ENCODE results near the gene CCL16.
"Not testable (repeated sequence)": the region's sequence is repeated elsewhere in the genome, so short reads cannot be mapped to it uniquely, and the experiment has no call there.

CCL16 gene

GRCh38 chr17:36001110-36001771 is 19.9 kb upstream of the CCL16 start, which contains the start of gene CCL15:
TSS of gene CCL15 (minus strand) at chr17:36001553. CDS start at chr17:36001492, 61 bp downstream.
- DNase-seq (ENCODE audit: low read depth) = no peak
- TF ChIP-seq CTCF (conservative IDR thresholded peaks at IDR 0.05; ENCODE audit: low read depth, low read length) = no peak
- H3K4me3 ChIP-seq (ENCODE audit: low read length) = no peak within 1 kb of the TSS

GRCh38 chr17:36000732-36001109 is 19.4 kb upstream of the CCL16 start:
- no peak for TF ChIP-seq CTCF (conservative IDR thresholded peaks at IDR 0.05; ENCODE audit: low read depth, low read length)
- no peak overlapping the region for H3K4me3 ChIP-seq (ENCODE audit: low read length)
- DNase-seq (ENCODE audit: low read depth) = no peak

DNA sequence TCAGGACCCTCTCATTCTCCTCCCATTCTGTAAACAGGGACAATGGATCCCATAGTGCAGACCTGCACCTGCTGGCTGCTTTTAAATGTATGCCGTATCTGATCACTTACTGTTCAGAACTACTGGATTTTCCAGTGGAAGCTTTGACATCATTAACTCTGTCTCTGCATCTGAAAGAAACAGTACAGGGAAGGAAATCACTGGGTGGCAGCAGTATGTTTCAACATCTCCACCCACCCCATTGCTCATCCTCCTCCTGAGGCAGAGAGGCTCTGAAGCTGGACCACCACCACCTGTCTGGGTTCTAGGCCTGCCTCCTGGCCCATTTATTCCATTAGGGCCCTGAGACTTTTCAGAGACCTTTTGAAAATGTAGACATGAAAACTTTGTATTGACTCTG is 17.5 kb upstream of the CCL16 start:
- H3K4me3 ChIP-seq (ENCODE audit: low read length) = no peak overlapping the region
- DNase-seq (ENCODE audit: low read depth) = no peak
- TF ChIP-seq CTCF (conservative IDR thresholded peaks at IDR 0.05; ENCODE audit: low read depth, low read length) = no peak

DNA sequence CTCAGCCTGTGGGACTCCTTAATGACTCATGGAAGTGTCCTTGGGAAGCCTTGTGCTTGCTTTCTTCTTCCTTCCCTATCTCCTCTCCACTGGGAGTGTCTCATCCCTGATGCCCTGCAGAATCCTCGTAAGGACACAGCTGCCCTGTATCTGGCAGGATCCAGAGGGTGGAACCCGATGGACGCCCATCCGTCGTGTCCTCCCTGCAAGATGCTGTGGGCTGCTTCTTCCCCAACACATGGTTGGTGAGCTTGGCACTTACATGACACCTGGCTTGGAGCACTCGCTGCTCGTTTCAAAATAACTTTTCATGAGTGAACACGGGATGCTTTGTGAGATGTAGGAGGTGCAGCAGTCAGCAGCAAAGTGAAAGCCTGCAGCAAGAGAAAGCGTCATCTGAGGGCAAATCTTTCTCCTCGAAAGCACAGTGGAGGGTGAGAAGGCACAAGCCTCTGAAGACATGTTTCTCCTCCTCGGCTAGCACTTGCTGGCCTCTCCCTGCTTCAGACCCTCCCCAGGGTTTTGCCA is 16.8 kb upstream of the CCL16 start:
- H3K4me3 ChIP-seq (ENCODE audit: low read length) = no peak overlapping the region
- no peak for TF ChIP-seq CTCF (conservative IDR thresholded peaks at IDR 0.05; ENCODE audit: low read depth, low read length)
- no peak for DNase-seq (ENCODE audit: low read depth)

DNA sequence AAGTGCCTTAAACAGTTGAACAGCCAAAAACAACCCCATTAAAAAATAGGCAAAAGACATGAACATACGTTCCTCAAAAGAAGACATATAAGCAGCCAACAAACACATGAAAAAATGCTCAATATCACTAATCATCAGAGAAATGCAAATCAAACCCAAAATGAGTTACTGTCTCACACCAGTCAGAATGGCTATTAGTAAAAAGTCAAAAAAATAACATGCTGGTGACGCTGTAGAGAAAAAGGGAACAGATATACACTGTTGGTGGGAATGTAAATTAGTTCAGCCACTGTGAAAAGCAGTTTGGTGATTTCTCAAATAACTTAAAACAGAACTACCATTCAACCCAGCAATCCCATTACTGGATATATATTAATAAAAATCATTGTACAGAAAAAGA is 14.0 kb upstream of the CCL16 start:
- DNase-seq (ENCODE audit: low read depth); H3K4me3 ChIP-seq (ENCODE audit: low read length): not testable (repeated sequence)

GRCh38 chr17:35991075-35991474 is 9.8 kb upstream of the CCL16 start:
- no peak for TF ChIP-seq CTCF (conservative IDR thresholded peaks at IDR 0.05; ENCODE audit: low read depth, low read length)
- H3K4me3 ChIP-seq (ENCODE audit: low read length) = no peak overlapping the region
- DNase-seq (ENCODE audit: low read depth) = no peak

DNA sequence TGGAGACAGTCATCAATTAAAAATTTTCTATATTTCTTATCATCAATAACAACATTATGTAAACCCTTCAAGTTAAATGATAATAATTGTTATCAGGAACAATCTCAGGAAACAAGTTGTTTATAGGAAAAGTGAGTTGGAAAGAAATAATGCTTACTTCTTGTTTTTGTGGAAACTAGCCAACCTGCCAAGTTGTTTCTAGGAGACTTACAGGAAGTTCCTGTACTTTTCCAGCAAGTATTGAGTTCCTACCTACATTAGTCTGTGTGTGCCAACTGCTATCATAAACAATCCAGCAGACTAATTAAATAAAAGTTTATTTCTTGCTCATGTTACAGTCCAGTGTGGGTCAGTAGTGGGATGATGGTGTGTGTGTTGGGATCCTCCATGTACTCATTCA is 6.9 kb upstream of the CCL16 start:
- no peak overlapping the region for H3K4me3 ChIP-seq (ENCODE audit: low read length)
- DNase-seq (ENCODE audit: low read depth) = no peak
- TF ChIP-seq CTCF (conservative IDR thresholded peaks at IDR 0.05; ENCODE audit: low read depth, low read length) = no peak
